Ascending aorta (tissue), 2 donors: Measurements from ENCODE around the gene BRAT1. TPM values are rescaled to one million over a fixed set of nuclear protein-coding genes. Genes with fewer than 3 reads are reported as not detected.

ENCODE experiments used
- DNase-seq, 2 donors: peaks; one replicate each; pipeline ENCODE4 v3.0.0-alpha.2; 2019; ENCODE audit warnings: low spot score in 2 of 2
- H3K27ac ChIP-seq, 2 donors: fragments of 200-600 bp; sonication (generic); one replicate each; pipeline ENCODE4 v1.5.1; 2016 to 2017; ENCODE audit warnings: mild to moderate bottlenecking in 1 of 2
- H3K27me3 ChIP-seq: fragments of 200-600 bp; sonication (generic); one replicate; pipeline ENCODE4 v1.5.1; 2017
- H3K36me3 ChIP-seq, 2 donors: fragments of 200-600 bp; sonication (generic); one replicate each; pipeline ENCODE4 v1.5.1; 2016
- H3K4me1 ChIP-seq, 2 donors: fragments of 200-600 bp; sonication (generic); one replicate each; pipeline ENCODE4 v1.5.1; 2016 to 2017; ENCODE audit warnings: mild to moderate bottlenecking in 1 of 2
- H3K4me3 ChIP-seq, 2 donors: fragments of 200-600 bp; sonication (generic); one replicate each; pipeline ENCODE4 v1.5.1; 2016 to 2017; ENCODE audit warnings: mild to moderate bottlenecking in 1 of 2
- H3K9me3 ChIP-seq, 2 donors: fragments of 200-600 bp; sonication (generic); one replicate each; pipeline ENCODE4 v1.5.1; 2016
- intact Hi-C: fragments of 100-400 bp; cut with DNase I; formaldehyde crosslinking; loops from one replicate; pipeline ENCODE4 v1.15.1; 2023
- total RNA-seq: library from RNA; depleted of rRNA; stranded (reverse); fragments of >200 nt; gene quantifications from one replicate; pipeline ENCODE4 v1.1.0, GENCODE V29; 2016
- TF ChIP-seq, protein P1 (sequence below), 3 experiments: fragments of 200-600 bp in 2 of 3; fragments of 450-650 bp in 1 of 3; sonication (generic) in 2 of 3; IDR thresholded peaks; one replicate each; pipeline ENCODE4 v1.5.1; 2016 to 2019; ENCODE audit warnings: antibody characterized with exemption in 3 of 3, mild to moderate bottlenecking in 1 of 3, moderate library complexity in 1 of 3

The BRAT1 gene
- total RNA-seq, 1 donor from 2014 or later, result 84.0 TPM

- H3K27ac ChIP-seq, result no peak overlapping the region
- TF ChIP-seq, protein P1, sequence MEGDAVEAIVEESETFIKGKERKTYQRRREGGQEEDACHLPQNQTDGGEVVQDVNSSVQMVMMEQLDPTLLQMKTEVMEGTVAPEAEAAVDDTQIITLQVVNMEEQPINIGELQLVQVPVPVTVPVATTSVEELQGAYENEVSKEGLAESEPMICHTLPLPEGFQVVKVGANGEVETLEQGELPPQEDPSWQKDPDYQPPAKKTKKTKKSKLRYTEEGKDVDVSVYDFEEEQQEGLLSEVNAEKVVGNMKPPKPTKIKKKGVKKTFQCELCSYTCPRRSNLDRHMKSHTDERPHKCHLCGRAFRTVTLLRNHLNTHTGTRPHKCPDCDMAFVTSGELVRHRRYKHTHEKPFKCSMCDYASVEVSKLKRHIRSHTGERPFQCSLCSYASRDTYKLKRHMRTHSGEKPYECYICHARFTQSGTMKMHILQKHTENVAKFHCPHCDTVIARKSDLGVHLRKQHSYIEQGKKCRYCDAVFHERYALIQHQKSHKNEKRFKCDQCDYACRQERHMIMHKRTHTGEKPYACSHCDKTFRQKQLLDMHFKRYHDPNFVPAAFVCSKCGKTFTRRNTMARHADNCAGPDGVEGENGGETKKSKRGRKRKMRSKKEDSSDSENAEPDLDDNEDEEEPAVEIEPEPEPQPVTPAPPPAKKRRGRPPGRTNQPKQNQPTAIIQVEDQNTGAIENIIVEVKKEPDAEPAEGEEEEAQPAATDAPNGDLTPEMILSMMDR (IDR thresholded peaks at IDR 0.05), result no peak
- intact Hi-C loops, result no loop called here
- no peak overlapping the region for H3K4me3 ChIP-seq
- peaks cover 0 to 4% of the 10 kb centered on the region in 2 donors for H3K4me1 ChIP-seq
- no peaks in the 10 kb centered on the region for H3K36me3 ChIP-seq
- no peaks in the 10 kb centered on the region for H3K9me3 ChIP-seq
- DNase-seq, result no peak
- no peaks in the 10 kb centered on the region for H3K27me3 ChIP-seq
Observed at GRCh38 chr7:2508327-2509215, 46.8 kb downstream of the BRAT1 start.

DNA sequence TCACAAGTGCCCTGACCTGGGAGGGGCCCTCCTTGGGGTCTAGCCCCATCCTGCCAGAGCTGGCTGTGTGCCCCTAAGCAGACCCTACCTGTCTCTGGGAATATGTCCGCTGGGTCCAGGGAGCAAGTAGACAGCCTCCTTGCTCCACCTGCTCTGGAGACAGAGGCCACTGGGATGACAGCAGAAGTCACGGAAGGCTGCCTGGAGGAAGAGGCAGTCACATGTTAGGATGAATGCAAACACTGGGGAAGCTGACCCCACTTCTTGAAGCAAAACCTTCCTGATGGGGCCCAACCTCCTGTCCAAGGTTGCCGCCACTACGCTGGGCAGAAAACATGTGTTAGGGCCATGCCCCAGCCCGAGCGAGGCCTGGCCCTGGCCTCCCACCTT lies 47.4 kb downstream of the BRAT1 start:
- TF ChIP-seq, protein P1 (IDR thresholded peaks at IDR 0.05), result no peak
- Histone ChIP-seq H3K9me3 (no peaks in the 10 kb centered on the region), H3K4me3 (no peak overlapping the region), H3K27me3 (no peaks in the 10 kb centered on the region), H3K27ac (no peak overlapping the region), H3K36me3 (no peaks in the 10 kb centered on the region), H3K4me1 (peaks cover 0 to 4% of the 10 kb centered on the region in 2 donors)
- intact Hi-C loops, result no loop called here
- no peak for DNase-seq

DNA sequence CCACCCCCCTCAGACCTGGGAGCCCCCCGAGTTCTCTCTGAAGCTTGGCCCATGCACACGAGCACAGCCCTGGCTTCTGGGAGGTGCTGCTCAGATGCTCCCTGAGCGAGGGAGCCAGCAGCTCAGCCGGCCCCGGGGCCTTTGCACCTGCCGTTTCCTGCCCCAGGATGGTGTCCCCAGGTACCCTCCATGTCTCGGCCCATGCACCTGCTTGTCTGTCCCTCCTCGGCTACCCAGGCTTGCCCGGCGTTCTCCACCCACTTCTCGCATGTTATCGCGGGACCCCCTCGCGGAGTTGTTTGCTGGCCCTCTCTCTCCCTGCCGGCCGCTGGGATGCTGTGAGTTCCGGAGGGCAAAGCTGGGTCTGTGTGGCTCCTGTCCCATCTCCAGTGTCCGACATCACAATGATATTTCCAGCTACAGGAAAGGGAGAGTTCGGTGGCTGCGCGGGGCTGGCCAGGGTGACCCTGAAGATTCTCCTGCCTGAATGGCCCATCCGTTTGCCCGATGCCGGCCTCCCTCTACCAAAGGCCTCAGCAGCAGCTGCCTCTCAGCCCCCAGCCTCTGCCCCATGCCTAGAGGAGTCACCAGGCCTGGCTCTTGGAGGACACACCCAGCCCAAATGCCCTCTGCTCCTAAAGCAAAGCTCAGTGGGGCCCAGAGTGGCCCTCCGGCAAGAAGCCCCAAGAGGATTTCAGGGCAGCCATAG lies 48.0 kb downstream of the BRAT1 start:
- Histone ChIP-seq H3K27me3 (no peaks in the 10 kb centered on the region), H3K9me3 (no peaks in the 10 kb centered on the region), H3K4me1 (peaks cover 0 to 4% of the 10 kb centered on the region in 2 donors), H3K27ac (no peak overlapping the region), H3K4me3 (no peak overlapping the region), H3K36me3 (no peaks in the 10 kb centered on the region)
- TF ChIP-seq, protein P1 (IDR thresholded peaks at IDR 0.05), result no peak
- DNase-seq, result no peak
- intact Hi-C loops, result no loop called here

- intact Hi-C loops, result no loop called here
- Histone ChIP-seq H3K4me3 (no peak overlapping the region), H3K4me1 (no peaks in the 10 kb centered on the region), H3K9me3 (no peaks in the 10 kb centered on the region), H3K27ac (no peak overlapping the region), H3K27me3 (no peaks in the 10 kb centered on the region), H3K36me3 (no peaks in the 10 kb centered on the region)
- TF ChIP-seq, protein P1 (IDR thresholded peaks at IDR 0.05), result no peak
- no peak for DNase-seq
Observed at GRCh38 chr7:2505401-2505800, 49.9 kb downstream of the BRAT1 start.

DNA sequence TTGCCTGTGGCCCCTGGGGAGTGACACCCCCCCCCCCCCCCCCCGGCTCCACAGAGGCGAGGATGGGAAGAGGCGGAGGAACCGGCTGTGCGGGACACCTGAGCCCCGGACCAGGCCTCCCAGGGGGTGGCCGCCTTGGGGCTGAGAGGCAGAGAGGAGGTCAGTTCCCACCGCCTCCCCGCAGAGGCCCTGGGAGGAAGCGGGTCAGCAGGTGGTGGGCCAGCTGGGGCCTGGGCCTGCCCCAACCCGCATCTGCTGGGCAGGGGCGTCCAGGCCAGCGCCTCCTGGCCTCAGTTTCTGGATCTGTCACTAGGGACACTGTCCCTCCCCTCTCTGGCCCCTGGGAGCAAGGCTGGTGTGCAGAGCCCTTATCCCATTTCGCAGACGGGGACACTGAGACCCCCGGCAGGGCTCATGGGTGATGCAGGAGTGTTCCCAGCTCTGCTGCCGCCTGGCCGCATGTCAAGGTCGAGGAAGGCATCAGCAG lies 50.4 kb downstream of the BRAT1 start:
- no peak for DNase-seq
- TF ChIP-seq, protein P1 (IDR thresholded peaks at IDR 0.05), result no peak
- H3K9me3 ChIP-seq, result no peaks in the 10 kb centered on the region
- intact Hi-C loops, result no loop called here
- no peaks in the 10 kb centered on the region for H3K4me1 ChIP-seq
- no peaks in the 10 kb centered on the region for H3K36me3 ChIP-seq
- no peak overlapping the region for H3K27ac ChIP-seq
- no peaks in the 10 kb centered on the region for H3K27me3 ChIP-seq
- no peak overlapping the region for H3K4me3 ChIP-seq
